Activated CD4-positive, alpha-beta T cell treated with anti-CD3 and anti-CD28 coated beads for 4 hours (primary cell): ENCODE results near the gene CIT.
"Not testable (repeated sequence)": the region's sequence is repeated elsewhere in the genome, so short reads cannot be mapped to it uniquely, and the experiment has no call there.

Source experiments
- DNase-seq, 2 donors: peaks; one replicate each; pipeline ENCODE4 v3.0.0-alpha.2; 2020

CIT gene

DNA sequence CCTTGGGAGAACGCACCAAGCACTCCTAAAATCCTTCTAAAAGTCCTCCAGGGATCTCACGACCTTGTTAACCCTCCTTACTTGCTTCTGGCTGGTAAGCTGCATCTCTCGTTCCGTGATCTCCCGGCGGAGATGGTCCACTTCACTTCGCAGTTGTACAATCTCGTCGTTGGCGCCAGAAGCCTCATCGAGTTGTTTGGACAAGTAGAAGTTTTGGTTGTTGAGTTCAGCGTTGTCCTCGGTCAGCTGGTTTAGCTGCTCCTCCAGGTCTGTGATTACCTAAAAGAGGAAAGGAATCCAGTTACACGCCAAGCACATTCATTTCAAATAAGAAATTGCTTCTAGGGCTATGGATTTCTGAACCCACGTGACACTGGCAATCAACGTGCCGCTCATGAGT lies 142.0 kb downstream of the CIT start:
- DNase-seq = no peak

DNA sequence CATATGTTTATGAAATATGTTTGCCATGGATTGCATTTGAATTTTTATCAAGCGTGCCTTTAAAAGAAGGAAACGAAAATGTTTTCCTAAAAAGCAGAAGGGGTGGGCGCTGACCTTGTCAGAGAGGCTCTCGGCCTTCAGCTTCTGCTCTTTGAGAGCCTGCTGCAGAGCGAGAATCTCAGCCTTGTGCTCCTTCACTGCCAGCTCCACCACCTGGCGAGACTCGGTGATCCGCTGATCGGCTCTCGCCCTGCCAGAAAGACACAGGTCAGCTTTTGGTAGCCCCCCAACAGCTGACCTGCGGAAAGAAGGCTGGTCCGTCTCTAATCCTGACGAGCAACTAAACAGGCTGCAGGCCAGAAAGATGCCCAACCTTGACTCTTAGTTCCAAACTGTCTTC lies 146.7 kb downstream of the CIT start:
- no peak for DNase-seq

DNA sequence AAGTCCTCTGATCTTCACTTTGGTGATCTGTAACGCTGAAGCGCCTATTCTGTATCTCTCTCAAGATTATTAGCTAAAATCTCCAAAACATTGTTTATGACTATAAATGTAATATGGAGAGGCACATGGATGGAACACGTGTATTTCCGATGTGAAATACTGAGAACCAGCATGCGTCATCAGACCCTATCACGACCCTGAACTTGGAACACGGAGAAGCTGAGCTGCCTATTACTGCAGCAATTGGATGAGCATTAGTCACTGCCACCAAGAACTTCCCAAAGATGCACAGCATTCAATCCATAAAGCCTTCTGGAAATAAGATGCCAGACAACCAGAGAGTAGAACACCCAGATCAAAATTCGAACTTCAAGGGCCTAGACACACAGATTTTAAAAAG lies 147.2 kb downstream of the CIT start:
- DNase-seq = no peak

DNA sequence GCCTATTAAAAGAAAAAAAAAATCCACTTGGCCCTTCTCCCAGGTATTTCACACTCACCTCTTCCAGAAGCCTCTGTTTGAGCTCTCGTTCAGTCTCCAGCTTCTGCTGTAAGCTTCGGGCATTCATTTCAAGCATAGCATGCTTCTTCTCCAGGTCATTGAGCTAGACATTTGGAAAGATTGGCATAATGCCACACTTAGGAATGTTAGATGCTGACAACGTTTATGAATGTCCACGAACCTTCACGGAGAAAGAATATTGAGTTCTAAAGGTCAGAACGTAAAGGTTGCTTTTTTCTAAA lies 148.7 kb downstream of the CIT start:
- DNase-seq = no peak

DNA sequence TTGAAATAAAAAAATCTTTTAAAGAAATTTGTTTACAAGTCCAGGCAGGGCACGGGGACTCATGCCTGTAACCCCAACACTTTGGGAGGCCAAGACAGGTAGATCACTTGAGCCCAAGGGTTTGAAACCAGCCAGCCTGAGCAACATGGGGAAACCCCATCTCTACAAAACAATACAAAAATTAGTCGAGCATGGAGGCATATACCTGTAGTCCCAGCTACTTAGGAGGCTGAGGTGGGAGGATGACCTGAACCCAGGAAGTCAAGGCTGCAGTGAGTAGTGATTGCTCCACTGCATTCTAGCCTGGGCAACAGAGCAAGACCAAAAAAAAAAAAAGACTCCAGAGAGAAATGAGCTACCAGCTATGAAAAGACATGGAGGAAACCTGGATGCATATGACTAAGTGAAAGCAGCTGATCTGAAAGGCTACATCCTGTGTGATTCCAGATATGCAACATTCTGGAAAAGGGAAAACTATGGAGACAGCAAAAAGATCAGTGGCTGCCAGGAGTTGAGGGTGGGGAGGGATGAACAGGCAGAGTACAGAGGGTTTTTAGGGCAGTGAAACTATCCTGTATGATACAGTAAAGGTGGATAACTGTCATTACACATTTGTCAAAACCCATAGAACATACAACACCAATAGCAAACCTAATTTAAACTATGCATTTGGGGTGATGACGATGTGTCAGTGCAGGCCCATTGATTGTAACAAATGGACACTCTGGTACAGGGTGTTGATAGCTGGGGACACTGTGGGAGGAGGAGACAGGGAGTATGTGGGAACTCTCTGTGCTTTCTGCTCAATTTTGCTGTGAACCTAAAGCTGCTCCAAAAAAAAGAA lies 149.3 kb downstream of the CIT start:
- DNase-seq = no peak

DNA sequence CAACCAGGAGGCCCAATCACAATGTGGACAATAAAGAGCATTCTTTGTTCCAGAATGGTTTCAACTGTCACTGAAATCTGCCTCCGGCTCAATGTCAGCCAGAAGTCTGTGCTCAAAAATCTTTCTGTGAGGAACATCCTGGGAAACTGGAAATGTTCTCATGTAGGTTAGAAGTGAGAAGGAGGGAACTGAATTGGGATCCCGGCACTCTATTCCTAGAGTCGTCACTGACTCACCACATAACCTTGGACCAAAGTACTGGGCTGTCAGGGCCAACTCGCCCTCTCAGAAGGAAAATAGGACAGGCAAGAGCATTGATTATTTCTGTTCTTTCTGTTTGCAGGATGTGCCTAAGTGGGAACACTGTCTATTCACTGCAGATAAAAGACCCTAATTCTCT lies 151.6 kb downstream of the CIT start:
- DNase-seq = no peak

DNA sequence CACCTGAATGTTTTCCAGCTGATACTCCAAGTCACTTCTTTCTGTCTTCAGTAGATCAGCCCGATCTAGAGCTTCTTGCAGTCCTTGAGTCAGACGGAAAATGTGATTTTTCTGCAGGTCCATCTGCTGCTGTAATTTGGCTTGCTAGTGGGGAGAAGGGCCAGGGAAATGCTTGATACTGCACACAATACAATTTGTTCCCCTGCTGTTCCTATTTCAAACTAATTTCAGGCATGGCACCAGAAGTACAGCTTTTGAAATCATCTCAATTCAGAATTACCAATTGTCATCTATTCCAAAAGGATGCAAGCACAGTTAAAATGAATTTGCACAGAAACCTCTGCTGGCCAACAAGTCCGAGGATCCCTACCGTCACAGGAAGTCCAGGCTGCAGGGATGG lies 155.8 kb downstream of the CIT start:
- no peak for DNase-seq

DNA sequence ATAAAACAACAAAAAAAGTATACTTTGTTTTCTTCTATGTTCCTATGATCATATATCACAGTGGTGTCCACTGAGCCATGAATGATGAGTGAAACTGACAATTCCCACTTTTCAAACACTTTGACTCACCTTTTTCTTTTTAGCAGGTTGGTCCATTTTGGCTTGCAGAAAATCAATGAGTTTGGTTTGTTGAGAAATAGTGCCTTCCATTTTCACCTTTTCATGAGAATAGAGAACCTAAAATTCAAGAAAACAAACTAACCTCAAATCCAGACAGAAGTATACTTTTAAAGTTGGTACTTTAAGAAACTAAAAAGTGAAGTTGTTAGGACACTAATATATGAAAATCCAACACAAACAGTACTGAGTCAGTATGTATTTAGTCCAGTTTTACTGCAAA lies 156.8 kb downstream of the CIT start:
- no peak for DNase-seq

DNA sequence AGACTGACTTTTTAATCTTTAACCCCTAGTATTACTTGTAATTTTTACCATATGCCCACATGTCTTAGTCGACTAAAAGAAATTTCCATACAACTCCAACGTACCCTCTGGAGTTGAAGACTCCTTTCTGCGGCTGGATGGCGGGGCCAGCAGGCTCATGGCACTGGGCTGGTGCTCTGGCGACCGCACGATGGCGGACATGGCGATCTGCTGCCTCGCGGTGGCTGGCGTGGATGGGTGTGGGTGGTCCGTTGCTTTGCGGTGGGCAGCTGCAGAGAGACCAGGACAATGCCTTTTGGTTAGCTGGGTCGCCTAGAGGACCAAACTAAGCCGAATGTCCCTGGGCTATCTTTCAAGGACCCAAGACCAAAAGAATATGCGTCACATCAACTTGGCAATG lies 159.0 kb downstream of the CIT start:
- DNase-seq = no peak

DNA sequence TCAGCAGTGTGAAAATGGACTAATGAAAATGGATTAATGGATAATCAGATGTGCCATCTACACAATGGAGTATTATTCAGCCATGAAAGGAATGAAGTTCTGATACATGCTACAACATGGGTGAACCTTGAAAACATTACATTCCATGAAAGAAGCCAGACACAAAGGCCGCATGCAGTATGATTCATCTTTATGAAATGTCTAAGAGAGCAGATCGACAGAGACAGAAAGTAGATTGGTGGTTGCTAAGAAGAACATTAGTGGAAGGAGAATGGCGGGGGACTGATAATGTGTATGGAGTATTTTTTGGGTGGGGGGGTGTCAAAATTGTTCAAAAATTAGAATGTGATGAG lies 161.9 kb downstream of the CIT start:
- DNase-seq = no peak

DNA sequence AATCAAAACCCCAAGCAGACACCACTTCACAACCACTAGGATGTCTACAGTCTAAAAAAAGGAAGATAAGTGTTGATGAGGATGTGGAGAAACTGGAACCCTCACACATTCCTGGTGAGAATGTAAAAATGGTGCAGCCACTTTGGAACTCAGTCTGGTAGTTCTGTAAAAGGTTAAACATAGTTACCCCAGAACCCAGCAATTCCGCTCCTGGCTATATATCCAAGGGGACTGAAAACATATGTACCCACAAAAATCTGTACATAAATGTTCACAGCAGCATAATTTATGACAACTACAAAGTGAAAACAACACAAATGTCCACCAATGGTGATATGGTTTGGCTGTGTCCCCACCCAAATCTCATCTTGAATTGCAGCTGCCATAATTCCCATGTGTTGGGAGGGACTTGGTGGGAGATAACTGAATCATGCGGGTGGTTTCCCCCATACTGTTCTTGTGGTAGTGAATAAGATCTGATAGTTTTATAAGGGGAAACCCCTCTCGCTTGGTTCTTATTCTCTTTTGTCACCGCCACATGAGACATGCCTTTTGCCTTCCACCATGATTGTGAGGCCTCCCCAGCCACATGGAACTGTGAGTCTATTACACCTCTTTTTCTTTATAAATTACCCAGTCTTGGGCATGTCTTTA lies 162.4 kb downstream of the CIT start:
- DNase-seq = no peak

DNA sequence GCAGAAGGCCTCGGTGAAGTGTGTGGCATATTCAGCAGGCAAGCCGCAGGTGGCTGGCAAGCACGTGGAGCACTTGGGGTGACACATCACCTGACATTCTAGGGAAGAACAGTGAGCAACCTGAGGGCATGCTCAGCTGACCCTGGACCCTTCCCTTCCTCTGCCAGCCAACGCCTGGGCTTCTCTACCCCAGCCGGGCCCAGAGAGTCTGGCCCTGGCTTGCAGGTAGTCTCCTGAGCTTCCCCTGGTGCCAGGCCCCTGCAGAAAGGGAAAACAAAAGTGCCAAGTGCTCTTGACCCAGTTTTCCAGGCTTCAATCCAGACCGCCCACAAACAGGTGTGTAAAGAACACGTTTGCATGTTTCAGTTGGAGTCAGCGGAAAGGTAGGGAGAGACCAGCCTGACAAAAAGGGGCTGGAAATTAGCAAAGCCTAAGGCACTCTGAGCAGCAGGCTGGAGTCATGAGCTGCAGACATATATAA lies 163.5 kb downstream of the CIT start:
- no peak for DNase-seq

DNA sequence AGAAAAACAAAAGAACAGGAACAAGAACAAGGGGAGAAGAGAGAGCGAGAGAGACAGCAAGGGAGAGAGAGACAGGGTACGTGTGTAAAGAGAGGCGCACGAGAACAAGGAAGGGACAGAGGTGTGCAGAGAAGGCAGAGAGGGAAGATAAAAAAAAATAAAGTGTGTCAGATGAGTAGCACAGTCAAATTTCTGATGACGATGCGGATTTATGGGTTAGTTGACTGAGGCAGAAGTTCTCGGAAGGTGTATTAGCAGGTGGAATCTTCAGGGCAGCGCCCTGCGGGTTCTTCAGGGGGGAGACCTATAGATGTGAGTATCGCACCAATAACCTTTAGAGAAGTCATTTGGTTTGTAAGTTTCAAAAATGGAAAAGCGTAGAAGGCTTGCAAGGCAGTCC lies 164.4 kb downstream of the CIT start:
- no peak for DNase-seq

DNA sequence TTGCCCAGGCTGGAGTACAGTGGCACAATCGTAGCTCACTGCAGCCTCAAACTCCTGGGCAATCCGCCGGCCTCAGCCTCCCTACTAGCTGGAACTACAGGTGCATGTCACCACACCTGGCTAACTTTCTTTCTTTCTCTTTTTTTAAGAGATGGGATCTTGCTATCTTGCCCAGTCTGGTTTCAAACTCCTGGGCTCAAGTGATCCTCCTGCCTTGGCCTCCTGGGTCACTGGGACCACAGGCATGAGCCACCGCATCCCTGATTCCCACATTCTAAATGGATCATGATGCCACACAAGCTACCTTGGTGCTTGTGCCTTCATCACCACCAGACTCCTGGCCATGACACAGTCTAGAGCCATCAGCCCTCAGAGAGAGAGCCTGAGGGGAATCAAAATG lies 165.4 kb downstream of the CIT start:
- no peak for DNase-seq

DNA sequence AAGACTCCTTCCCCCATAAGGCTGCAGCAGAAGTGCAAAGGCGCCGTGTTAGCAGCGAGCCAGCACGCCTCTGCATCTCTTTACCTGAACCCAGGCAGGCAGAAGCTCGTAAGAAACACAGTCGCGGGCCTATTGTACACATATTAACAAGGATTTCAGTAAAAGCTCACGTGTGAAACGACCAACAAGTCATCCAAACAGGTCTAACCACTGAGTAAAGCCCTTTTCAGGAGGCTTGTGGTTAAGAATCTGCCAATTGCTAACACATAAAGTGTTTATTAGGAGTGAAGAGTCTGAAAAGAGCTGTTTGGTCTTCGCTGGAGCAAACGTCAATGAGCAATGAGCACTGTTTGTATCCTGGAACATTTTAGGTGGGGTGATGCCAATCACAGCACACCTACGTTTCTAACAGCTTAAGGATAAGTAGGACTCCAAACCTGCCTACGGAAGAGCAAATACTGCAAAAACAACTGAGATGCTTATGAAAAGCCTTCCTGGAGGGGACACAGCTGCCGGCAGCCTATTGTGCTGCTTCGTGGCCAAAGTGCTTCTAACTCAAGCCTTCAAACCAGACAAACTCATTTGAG lies 166.1 kb downstream of the CIT start:
- DNase-seq = no peak

DNA sequence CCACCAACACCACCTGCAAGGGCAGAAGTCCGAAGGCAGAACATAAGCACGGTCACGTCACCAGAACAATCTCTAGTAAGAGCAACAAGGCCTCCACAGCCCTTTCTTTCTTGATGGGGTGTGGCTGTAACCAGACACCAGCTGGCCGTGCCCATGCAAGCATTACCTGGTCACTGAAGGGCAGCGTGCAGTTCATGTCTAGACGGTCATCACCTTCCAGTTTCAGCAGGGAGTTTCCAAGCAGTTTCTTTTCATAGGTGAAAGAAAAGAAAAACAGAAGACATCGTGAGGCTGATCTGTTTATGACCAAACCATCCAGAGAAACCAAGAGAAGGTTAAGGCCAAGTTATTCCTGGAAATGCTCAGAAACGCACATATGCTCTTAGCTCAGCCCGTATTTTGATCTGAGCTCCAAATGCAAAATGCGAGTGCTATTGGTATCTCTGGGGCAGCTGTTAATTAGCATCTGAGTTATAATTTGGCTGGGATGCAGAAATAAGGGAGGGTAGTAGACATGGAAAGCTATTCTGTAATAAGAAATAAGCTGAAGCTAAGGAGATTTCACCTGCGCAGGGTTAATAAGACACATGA lies 166.7 kb downstream of the CIT start:
- DNase-seq = no peak

DNA sequence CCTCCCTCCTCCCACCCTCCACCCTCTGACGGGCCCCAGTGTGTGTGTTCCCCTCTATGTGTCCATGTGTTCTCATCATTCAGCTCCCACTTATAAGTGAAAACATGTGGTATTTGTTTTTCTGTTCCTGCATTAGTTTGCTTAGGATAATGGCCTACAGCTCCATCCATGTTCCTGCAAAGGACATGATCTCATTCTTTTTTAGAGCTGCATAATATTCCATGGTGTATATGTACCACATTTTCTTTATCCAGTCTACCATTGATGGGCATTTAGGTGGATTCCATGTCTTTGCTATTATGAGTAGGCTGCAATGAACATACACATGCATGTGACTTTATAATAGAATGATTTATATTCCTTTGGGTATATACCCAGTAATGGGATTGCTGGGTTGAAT lies 170.7 kb downstream of the CIT start:
- not testable (repeated sequence) for DNase-seq

DNA sequence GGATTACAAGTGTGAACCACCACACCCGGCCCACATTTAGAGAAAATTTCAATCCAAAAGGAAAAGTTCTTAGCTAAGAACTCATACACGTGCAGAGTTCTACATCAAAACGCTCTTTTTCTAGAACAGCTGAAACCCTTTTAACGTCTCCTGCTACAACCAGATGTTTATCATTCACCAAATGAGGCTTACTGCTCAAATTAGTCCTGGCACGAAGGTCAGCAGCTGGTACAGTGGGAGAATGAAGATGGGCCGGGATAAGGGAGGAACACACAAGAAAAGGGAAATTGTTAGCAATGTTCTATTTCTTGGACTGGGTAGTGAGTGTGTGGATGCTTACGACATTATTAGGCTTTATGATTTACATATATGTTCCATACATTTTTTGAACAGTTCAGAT lies 171.9 kb downstream of the CIT start:
- no peak for DNase-seq

DNA sequence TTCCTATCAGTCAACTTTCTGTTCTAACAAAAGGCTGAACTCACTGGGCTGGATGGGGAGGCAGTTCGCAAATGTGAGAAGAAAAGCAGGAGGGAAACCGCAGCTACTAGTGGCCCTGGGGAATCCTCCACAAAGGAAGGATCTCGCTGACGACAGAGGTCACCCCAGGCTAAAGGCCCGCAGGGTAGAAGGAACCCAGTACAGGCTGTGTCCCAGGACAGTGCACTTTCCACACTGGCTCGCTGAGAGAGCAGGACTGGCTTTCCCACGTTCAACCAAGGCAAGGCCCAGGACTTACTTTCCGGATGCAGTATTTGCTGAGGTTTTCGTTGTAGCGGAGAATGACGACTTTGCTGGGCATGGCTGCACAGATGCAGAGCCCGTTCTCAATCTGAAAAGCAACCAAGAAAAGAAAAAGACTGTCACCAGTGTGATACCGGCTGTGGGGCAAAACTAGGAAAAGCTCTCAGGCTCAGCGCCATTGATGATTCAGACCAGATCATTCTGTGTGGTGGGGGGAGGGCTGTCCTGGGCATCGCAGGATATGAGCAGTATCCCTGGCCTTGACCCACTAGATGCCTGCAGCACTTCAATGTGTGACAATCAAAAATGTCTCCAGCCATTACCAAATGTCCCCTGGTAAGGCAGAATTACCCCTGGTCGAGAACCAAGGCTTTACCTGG lies 172.9 kb downstream of the CIT start:
- no peak for DNase-seq

DNA sequence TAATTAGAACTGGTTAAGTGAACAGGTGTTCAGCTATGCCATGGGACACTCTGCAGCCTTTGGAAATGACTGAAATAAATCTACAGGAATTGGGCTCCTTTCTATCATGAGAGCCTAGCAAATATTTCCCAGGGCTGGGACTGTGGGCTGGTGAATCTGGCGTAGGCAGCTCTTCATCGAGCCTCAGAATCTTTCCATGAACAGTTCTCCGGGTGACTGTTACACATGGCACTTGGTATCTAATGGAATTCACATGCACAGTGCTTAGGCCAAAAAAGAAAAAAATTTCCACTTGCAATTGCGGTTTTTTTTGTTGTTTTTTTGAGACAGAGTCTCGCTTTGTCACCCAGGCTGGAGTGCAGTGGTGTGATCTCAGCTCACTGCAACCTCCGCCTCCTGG lies 177.0 kb downstream of the CIT start:
- DNase-seq = no peak

DNA sequence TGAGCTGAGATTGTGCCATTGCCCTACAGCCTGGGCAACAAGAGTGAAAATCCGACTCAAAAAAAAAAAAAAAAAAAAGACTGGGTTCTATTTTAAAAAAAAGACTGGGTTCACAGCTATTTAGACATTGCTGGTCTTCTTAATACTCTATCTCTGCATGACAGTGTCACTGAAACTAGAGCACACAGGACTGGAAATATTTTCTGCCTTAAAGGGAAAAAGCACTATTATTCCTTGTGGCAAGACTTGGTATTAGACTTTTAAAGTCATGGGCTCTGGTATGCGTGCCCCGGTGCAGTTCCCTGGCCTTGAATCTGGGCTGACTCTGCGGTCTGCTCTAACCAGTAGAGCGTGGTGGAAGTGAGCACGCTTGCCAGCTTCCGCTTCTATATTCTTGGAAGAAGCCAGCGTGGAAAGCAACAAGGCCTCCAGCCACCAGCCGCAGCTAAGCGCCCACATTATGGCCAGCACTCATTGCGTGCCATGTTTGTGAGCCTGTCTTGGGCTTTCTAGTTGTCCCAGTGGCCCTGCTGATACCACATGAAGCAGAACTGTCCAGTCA lies 177.8 kb downstream of the CIT start:
- no peak for DNase-seq

DNA sequence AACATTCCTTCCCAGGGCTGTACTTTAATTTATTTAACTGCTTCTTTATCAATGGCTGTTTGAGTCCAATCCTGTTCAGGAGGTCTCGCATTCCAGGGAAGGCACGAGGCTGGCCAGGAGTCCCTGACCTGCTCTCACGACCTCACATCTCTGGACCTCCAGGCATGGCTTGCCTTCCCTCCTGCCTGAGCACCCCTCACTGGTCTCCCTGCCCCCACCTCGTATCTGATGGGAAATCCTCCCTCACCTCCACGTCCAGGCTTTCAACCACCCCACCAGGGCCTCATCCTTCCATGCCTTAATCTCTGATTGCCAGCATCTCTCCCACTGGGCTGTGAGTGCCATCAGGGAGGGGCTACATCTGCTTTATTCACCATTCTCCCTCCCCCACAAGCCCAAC lies 180.2 kb downstream of the CIT start:
- no peak for DNase-seq

DNA sequence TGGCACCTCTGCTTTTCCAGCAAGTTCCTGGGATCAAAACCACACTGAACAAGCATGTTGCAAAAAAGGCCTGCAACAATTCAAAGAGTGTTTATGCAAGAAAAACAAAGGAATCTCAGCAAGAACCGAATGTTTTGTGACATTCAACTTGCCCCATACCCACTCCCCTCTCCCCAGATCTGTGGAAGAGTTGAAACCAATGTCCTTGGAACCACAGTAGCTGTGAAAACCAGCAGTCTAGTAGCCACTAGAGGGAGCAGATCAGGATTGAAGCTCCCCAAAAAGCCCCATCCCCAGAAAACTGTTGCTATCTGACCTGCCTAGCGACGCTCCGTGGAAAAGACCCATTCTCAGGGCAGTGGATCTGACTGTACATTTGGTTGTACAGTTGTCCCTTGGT lies 182.1 kb downstream of the CIT start:
- no peak for DNase-seq
